Mesenchymal stem cell (in vitro differentiated cells and primary cell): Measurements from ENCODE around the gene RAPGEF6.

ENCODE experiments used
- DNase-seq: peaks from one replicate; pipeline ENCODE4 v3.0.0-alpha.2; 2013
- H2AFZ ChIP-seq: one replicate; pipeline ENCODE4 v1.6.1; 2013; ENCODE audit warnings: low read depth, mild to moderate bottlenecking, control low read depth, inconsistent platforms, low read length, moderate library complexity
- H2AK5ac ChIP-seq: 2 replicates; pipeline ENCODE4 v1.6.1; 2013; ENCODE audit warnings: low read length, moderate library complexity, mild to moderate bottlenecking, inconsistent platforms; ENCODE audit not compliant: severe bottlenecking
- H2BK120ac ChIP-seq: one replicate; pipeline ENCODE4 v1.6.1; 2013; ENCODE audit warnings: low read depth, mild to moderate bottlenecking, inconsistent platforms, low read length, moderate library complexity
- H2BK12ac ChIP-seq, 2 experiments: one replicate each; pipeline ENCODE4 v1.6.1; 2013; ENCODE audit warnings: inconsistent platforms in 2 of 2, low read length in 2 of 2, mild to moderate bottlenecking in 2 of 2, moderate library complexity in 2 of 2, control low read depth in 1 of 2
- H2BK15ac ChIP-seq: one replicate; pipeline ENCODE4 v1.6.1; 2013; ENCODE audit warnings: mild to moderate bottlenecking, low read depth, inconsistent platforms; ENCODE audit not compliant: poor library complexity, severe bottlenecking
- H2BK5ac ChIP-seq: 2 replicates; pipeline ENCODE4 v1.6.1; 2013; ENCODE audit warnings: low read depth, mild to moderate bottlenecking, low read length, control low read depth, inconsistent platforms; ENCODE audit not compliant: poor library complexity, severe bottlenecking
- H3K14ac ChIP-seq, 2 experiments: one replicate each; pipeline ENCODE4 v1.6.1; 2013; ENCODE audit warnings: inconsistent platforms in 2 of 2, low read length in 2 of 2, control low read depth in 1 of 2, mild to moderate bottlenecking in 1 of 2, moderate library complexity in 1 of 2
- H3K18ac ChIP-seq, 2 experiments: one replicate each; pipeline ENCODE4 v1.6.1; 2013; ENCODE audit warnings: inconsistent platforms in 2 of 2, low read length in 2 of 2, control low read depth in 1 of 2, low read depth in 1 of 2, mild to moderate bottlenecking in 1 of 2
- H3K23ac ChIP-seq, 2 experiments: one replicate each; pipeline ENCODE4 v1.6.1; 2013; ENCODE audit warnings: inconsistent platforms in 2 of 2, low read length in 2 of 2, mild to moderate bottlenecking in 2 of 2, moderate library complexity in 2 of 2, control low read depth in 1 of 2
- H3K27ac ChIP-seq: 2 replicates; pipeline ENCODE4 v1.5.1; 2013; ENCODE audit warnings: mild to moderate bottlenecking, moderate library complexity, low read length, control low read depth, inconsistent platforms; ENCODE audit not compliant: poor library complexity, severe bottlenecking
- H3K27me3 ChIP-seq, 2 experiments: 2 replicates each; pipeline versions ENCODE4 v1.6.1 to v1.7.0; 2013; ENCODE audit warnings: low read length in 2 of 2, mild to moderate bottlenecking in 2 of 2, moderate library complexity in 2 of 2, control low read depth in 1 of 2, inconsistent platforms in 1 of 2; ENCODE audit not compliant: control insufficient read depth in 1 of 2, insufficient read depth in 1 of 2
- H3K36me3 ChIP-seq, 2 experiments: 2 replicates each; pipeline versions ENCODE4 v1.6.1 to v1.7.0; 2013; ENCODE audit warnings: low read length in 2 of 2, control low read depth in 1 of 2, inconsistent platforms in 1 of 2, low read depth in 1 of 2, mild to moderate bottlenecking in 1 of 2; ENCODE audit not compliant: insufficient read depth in 2 of 2, control insufficient read depth in 1 of 2
- H3K4ac ChIP-seq, 2 experiments: one replicate each; pipeline ENCODE4 v1.6.1; 2013; ENCODE audit warnings: inconsistent platforms in 2 of 2, low read length in 2 of 2, mild to moderate bottlenecking in 2 of 2, moderate library complexity in 2 of 2, control low read depth in 1 of 2, low read depth in 1 of 2
- H3K4me1 ChIP-seq: 2 replicates; pipeline ENCODE4 v1.6.1; 2013; ENCODE audit warnings: low read depth, low read length, control low read depth; ENCODE audit not compliant: control insufficient read depth, insufficient read depth
- H3K4me2 ChIP-seq: 2 replicates; pipeline ENCODE4 v1.6.1; 2013; ENCODE audit warnings: low read length, mild to moderate bottlenecking, inconsistent platforms; ENCODE audit not compliant: poor library complexity, severe bottlenecking
- H3K4me3 ChIP-seq, 2 experiments: 2 replicates each; pipeline versions ENCODE4 v1.5.1 to v1.7.0; 2013; ENCODE audit warnings: low read length in 2 of 2, mild to moderate bottlenecking in 2 of 2, control low read depth in 1 of 2, low read depth in 1 of 2; ENCODE audit not compliant: insufficient read depth in 1 of 2
- H3K79me1 ChIP-seq: replicated peaks from 2 replicates; pipeline ENCODE4 v1.6.1; 2013; ENCODE audit warnings: mild to moderate bottlenecking, control low read depth, low read length, inconsistent platforms; ENCODE audit not compliant: poor library complexity, severe bottlenecking
- H3K9ac ChIP-seq: 2 replicates; pipeline ENCODE4 v1.7.0; 2013; ENCODE audit warnings: mild to moderate bottlenecking, low read length, moderate library complexity
- H3K9me3 ChIP-seq: 2 replicates; pipeline ENCODE4 v1.7.0; 2013; ENCODE audit warnings: mild to moderate bottlenecking, low read length; ENCODE audit not compliant: control insufficient read depth
- H4K8ac ChIP-seq: one replicate; pipeline ENCODE4 v1.6.1; 2013; ENCODE audit warnings: inconsistent platforms, mild to moderate bottlenecking, low read length, moderate library complexity
- H4K91ac ChIP-seq: one replicate; pipeline ENCODE4 v1.6.1; 2013; ENCODE audit warnings: mild to moderate bottlenecking, low read length, inconsistent platforms
- WGBS: methylation state at CpG from one replicate; pipeline ENCODE4 v1.1.7; 2013; ENCODE audit warnings: mixed read lengths; 5-methylcytosine and 5-hydroxymethylcytosine counted together

Gene RAPGEF6

GRCh38 chr5:131433109-131433508 lies 201.9 kb downstream of the RAPGEF6 start:
- Histone ChIP-seq H2BK120ac (no peak overlapping the region), H3K27me3 (no peaks in the 10 kb centered on the region), H2BK5ac (no peak overlapping the region), H3K23ac (no peak overlapping the region), H4K91ac (no peak overlapping the region), H4K8ac (no peak overlapping the region), H3K27ac (no peak overlapping the region), H3K18ac (no peak overlapping the region), H3K79me1 (peaks cover 9% of the 10 kb centered on the region), H3K4ac (no peak overlapping the region), H3K14ac (no peak overlapping the region), H3K4me1 (no peaks in the 10 kb centered on the region), H2BK12ac (no peak overlapping the region), H3K9ac (no peak overlapping the region), H3K9me3 (no peaks in the 10 kb centered on the region), H2BK15ac (no peak overlapping the region), H2AFZ (no peak overlapping the region), H2AK5ac (no peak overlapping the region), H3K4me2 (no peak overlapping the region), H3K36me3 (peaks cover 12 to 70% of the 10 kb centered on the region in 2 experiments), H3K4me3 (no peak overlapping the region)
- 98% methylated on average over 1 of the region's 1 CpG for WGBS
- no peak for DNase-seq

GRCh38 chr5:131431794-131432193 lies 203.2 kb downstream of the RAPGEF6 start:
- H3K9ac ChIP-seq, result no peak overlapping the region
- peaks cover 7% of the 10 kb centered on the region for H3K79me1 ChIP-seq
- no peak overlapping the region for H2AK5ac ChIP-seq
- H3K27ac ChIP-seq, result no peak overlapping the region
- no peak overlapping the region for H3K4me2 ChIP-seq
- H4K91ac ChIP-seq, result no peak overlapping the region
- H3K36me3 ChIP-seq, result peaks cover 13 to 62% of the 10 kb centered on the region in 2 experiments
- no peak overlapping the region for H3K14ac ChIP-seq
- no peaks in the 10 kb centered on the region for H3K27me3 ChIP-seq
- H3K4ac ChIP-seq, result no peak overlapping the region
- no peak overlapping the region for H2BK5ac ChIP-seq
- WGBS, result 69% methylated on average over 2 of the region's 2 CpGs
- H3K4me1 ChIP-seq, result no peaks in the 10 kb centered on the region
- no peak overlapping the region for H4K8ac ChIP-seq
- H2AFZ ChIP-seq, result no peak overlapping the region
- H2BK15ac ChIP-seq, result no peak overlapping the region
- H2BK120ac ChIP-seq, result no peak overlapping the region
- no peak overlapping the region for H2BK12ac ChIP-seq
- no peak overlapping the region for H3K4me3 ChIP-seq
- no peak overlapping the region for H3K23ac ChIP-seq
- no peaks in the 10 kb centered on the region for H3K9me3 ChIP-seq
- DNase-seq, result no peak
- no peak overlapping the region for H3K18ac ChIP-seq

- Histone ChIP-seq H3K27me3 (no peaks in the 10 kb centered on the region), H3K14ac (no peak overlapping the region), H3K27ac (no peak overlapping the region), H2AK5ac (no peak overlapping the region), H3K4me1 (no peaks in the 10 kb centered on the region), H3K36me3 (peaks cover 13 to 67% of the 10 kb centered on the region in 2 experiments), H2BK15ac (no peak overlapping the region), H3K18ac (no peak overlapping the region), H3K79me1 (peaks cover 6% of the 10 kb centered on the region), H3K23ac (no peak overlapping the region), H4K91ac (no peak overlapping the region), H2BK12ac (no peak overlapping the region), H4K8ac (no peak overlapping the region), H3K4ac (no peak overlapping the region), H3K9ac (no peak overlapping the region), H3K9me3 (no peaks in the 10 kb centered on the region), H2BK5ac (no peak overlapping the region), H3K4me3 (no peak overlapping the region), H2BK120ac (no peak overlapping the region), H2AFZ (no peak overlapping the region), H3K4me2 (no peak overlapping the region)
- no peak for DNase-seq
- WGBS, result 100% methylated on average over 1 of the region's 1 CpG
Measured at GRCh38 chr5:131430794-131431193, 204.2 kb downstream of the RAPGEF6 start.

DNA sequence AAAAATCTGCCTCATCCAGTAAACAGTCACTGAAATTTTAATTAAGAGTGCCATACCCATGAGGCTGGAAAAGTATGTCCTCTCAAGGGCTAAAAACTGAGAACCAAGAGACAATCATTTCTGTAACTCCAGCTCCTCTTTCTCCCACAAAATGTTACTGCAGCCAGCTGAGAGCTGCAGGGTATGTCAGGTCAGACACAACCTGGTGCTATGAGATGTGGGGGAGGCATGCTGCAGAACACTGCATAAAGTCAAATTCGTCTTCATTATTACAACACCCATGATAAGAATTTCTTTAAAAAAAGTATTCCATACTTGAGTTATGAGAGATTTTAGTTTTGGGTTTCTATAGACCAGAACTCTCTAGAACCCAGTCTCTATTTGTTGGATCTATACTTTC lies 209.0 kb downstream of the RAPGEF6 start:
- Histone ChIP-seq H2BK12ac (no peak overlapping the region), H3K14ac (no peak overlapping the region), H3K4ac (no peak overlapping the region), H2BK120ac (no peak overlapping the region), H3K18ac (no peak overlapping the region), H4K8ac (no peak overlapping the region), H3K9ac (no peak overlapping the region), H3K9me3 (no peaks in the 10 kb centered on the region), H3K27ac (no peak overlapping the region), H4K91ac (no peak overlapping the region), H3K4me1 (no peaks in the 10 kb centered on the region), H3K27me3 (no peaks in the 10 kb centered on the region), H2AK5ac (no peak overlapping the region), H2BK5ac (no peak overlapping the region), H3K4me2 (no peak overlapping the region), H3K4me3 (no peak overlapping the region), H3K36me3 (peaks cover 9 to 41% of the 10 kb centered on the region in 2 experiments), H2BK15ac (no peak overlapping the region), H3K79me1 (peaks cover 5% of the 10 kb centered on the region), H3K23ac (no peak overlapping the region), H2AFZ (no peak overlapping the region)
- no peak for DNase-seq
- no CpG with 5 or more reads among the region's 1 CpG for WGBS
